T-cell (primary cell): ENCODE data around the gene S100A4. TPM values are rescaled to one million over a fixed set of nuclear protein-coding genes. Genes with fewer than 3 reads are reported as not detected.
A peak's percentile ranks its signal among the peaks of the same experiment; 100 is the strongest.

ENCODE experiments used
- ATAC-seq, 4 experiments: fragments of 200-7000 bp in 3 of 4; fragments of 150-1000 bp in 1 of 4; cut with Tn5 transposase; replicated peaks in 1 of 4; 1 replicate in 3 of 4; 2 replicates in 1 of 4; pipeline ENCODE4 v1.10.0; 2021; ENCODE audit warnings: moderate library complexity in 3 of 4, mild to moderate bottlenecking in 2 of 4, moderate number of reproducible peaks in 1 of 4
- CTCF ChIA-PET, 2 donors: fragments of 300-600 bp; sonication (Branson Sonifier 250); formaldehyde crosslinking; loops; one replicate each; lab custom pipeline; 2022; ENCODE audit warnings: antibody characterized with exemption in 2 of 2; lab: Charles Lee
- POLR2A ChIA-PET, 2 donors: fragments of 300-600 bp; sonication (Branson Sonifier 250); formaldehyde crosslinking; loops; one replicate each; lab custom pipeline; 2022; ENCODE audit warnings: antibody characterized with exemption in 2 of 2; lab: Charles Lee
- DNase-seq, 35 experiments: peaks; one replicate each; pipeline versions ENCODE4 v3.0.0 to v3.0.0-alpha.2; 2013 to 2023
- H3K27ac ChIP-seq: one replicate; pipeline ENCODE4 v1.5.1; 2013; ENCODE audit warnings: low read length
- H3K27me3 ChIP-seq, 2 experiments: replicated peaks in 1 of 2; 1 replicate in 1 of 2; 2 replicates in 1 of 2; pipeline versions ENCODE4 v1.6.1 to v1.7.0; 2013; ENCODE audit warnings: low read length in 1 of 2, mixed read lengths in 1 of 2; ENCODE audit not compliant: control insufficient read depth in 2 of 2, insufficient read depth in 2 of 2; ENCODE audit errors: extremely low read depth in 1 of 2
- H3K36me3 ChIP-seq, 2 donors: 1 replicate in 1 of 2; 2 replicates in 1 of 2; pipeline versions ENCODE4 v1.6.1 to v1.7.0; 2013; ENCODE audit warnings: low read length in 1 of 2; ENCODE audit not compliant: control insufficient read depth in 2 of 2, insufficient read depth in 1 of 2; ENCODE audit errors: extremely low read depth in 1 of 2
- H3K4me1 ChIP-seq, 2 experiments: 1 replicate in 1 of 2; 2 replicates in 1 of 2; pipeline versions ENCODE4 v1.6.1 to v1.7.0; 2013; ENCODE audit warnings: low read length in 2 of 2, mixed read lengths in 1 of 2; ENCODE audit not compliant: insufficient read depth in 2 of 2, control insufficient read depth in 1 of 2; ENCODE audit errors: extremely low read depth in 1 of 2
- H3K4me3 ChIP-seq, 2 donors: 1 replicate in 1 of 2; 2 replicates in 1 of 2; pipeline versions ENCODE4 v1.5.1 to v1.7.0; 2013; ENCODE audit warnings: mild to moderate bottlenecking in 2 of 2, low read length in 1 of 2, moderate library complexity in 1 of 2; ENCODE audit not compliant: control insufficient read depth in 1 of 2; ENCODE audit errors: extremely low read depth in 1 of 2
- H3K9me3 ChIP-seq: 2 replicates; pipeline ENCODE4 v1.7.0; 2013
- H3K27ac Mint-ChIP-seq, 2 donors: one replicate each; pipeline ENCODE4 v1.8.0; 2020 to 2021; ENCODE audit warnings: mild to moderate bottlenecking in 2 of 2, mixed read lengths in 2 of 2
- H3K27me3 Mint-ChIP-seq, 2 donors: one replicate each; pipeline ENCODE4 v1.8.0; 2021 to 2022; ENCODE audit warnings: mixed read lengths in 2 of 2
- H3K36me3 Mint-ChIP-seq: one replicate; pipeline ENCODE4 v1.8.0; 2021; ENCODE audit warnings: mixed read lengths
- H3K4me1 Mint-ChIP-seq, 3 donors: one replicate each; pipeline ENCODE4 v1.8.0; 2020 to 2022; ENCODE audit warnings: mixed read lengths in 3 of 3, mild to moderate bottlenecking in 1 of 3
- H3K4me3 Mint-ChIP-seq, 3 donors: one replicate each; pipeline ENCODE4 v1.8.0; 2020 to 2022; ENCODE audit warnings: mild to moderate bottlenecking in 3 of 3, mixed read lengths in 3 of 3, moderate library complexity in 3 of 3
- H3K9me3 Mint-ChIP-seq, 3 donors: one replicate each; pipeline ENCODE4 v1.8.0; 2020 to 2022; ENCODE audit warnings: mixed read lengths in 3 of 3
- WGBS: methylation state at CpG from one replicate; pipeline ENCODE4 v1.1.5; 2013; ENCODE audit warnings: missing lambda C conversion rate; ENCODE audit not compliant: insufficient coverage; 5-methylcytosine and 5-hydroxymethylcytosine counted together
- total RNA-seq, 35 experiments: library from RNA in 6 of 35; stranded (reverse) in 6 of 35; fragments of 120-200 nt in 1 of 35; gene quantifications; one replicate each; pipeline versions ENCODE4 v1.2.1 to v1.2.4 and lab custom pipeline; 2013 to 2026

S100A4 gene
- total RNA-seq, 5 donors from 2014 or later (not counting 1 experiment from before 2014, with no cell fraction given): 297 to 698 (median 384) TPM

DNA sequence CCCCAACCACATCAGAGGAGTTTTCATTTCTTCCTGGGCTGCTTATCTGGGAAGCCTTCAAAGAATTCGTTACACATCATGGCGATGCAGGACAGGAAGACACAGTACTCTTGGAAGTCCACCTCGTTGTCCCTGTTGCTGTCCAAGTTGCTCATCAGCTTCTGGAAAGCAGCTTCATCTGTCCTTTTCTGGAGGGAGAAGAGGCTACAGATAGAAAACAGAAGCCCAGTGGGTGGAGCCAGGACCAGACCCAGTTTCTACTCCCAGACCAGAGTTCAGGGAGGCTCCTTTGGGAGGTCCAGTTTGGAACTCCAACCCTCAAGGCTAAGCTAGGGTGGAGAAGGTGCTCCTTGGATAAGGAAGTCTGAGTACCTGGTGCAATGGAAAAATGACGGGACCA is 1.9 kb downstream of the S100A4 start:
- POLR2A ChIA-PET: interaction anchor here (1.1 to 2.8 kb wide), 2 partner anchors 8 to 12 kb away, joined by 4 to 14 read pairs; partner anchors contain the start of gene S100A6 (in 1 of the 2)
- Histone ChIP-seq H3K27ac (peak overlapping the region; percentile 86), H3K9me3 (no peaks in the 10 kb centered on the region), H3K36me3 (peaks cover 0 to 18% of the 10 kb centered on the region in 2 donors), H3K4me1 (peaks cover 62 to 82% of the 10 kb centered on the region in 2 experiments), H3K27me3 (no peaks in the 10 kb centered on the region), H3K4me3 (peak overlapping the region; percentile 49 to 76)
- peak overlapping the region; percentile 91 to 95 (median 93) for H3K4me3 Mint-ChIP-seq
- no peaks in the 10 kb centered on the region for H3K9me3 Mint-ChIP-seq
- peaks cover 21% of the 10 kb centered on the region for H3K36me3 Mint-ChIP-seq
- CTCF ChIA-PET: interaction anchor here (0.6 to 1.6 kb wide), 3 partner anchors 9 to 15 kb away, joined by 3 to 6 read pairs (median 5); no protein-coding TSS in a partner anchor
- DNase-seq (no peak), ATAC-seq (no peak)
- peaks cover 78 to 91% (median 82%) of the 10 kb centered on the region in 3 donors for H3K4me1 Mint-ChIP-seq
- peak overlapping the region; percentile 100 for H3K27ac Mint-ChIP-seq
- H3K27me3 Mint-ChIP-seq: no peaks in the 10 kb centered on the region
- 80% methylated on average over 2 of the region's 4 CpGs for WGBS

- Mint-ChIP-seq H3K9me3 (no peaks in the 10 kb centered on the region), H3K4me3 (peak overlapping the region; percentile 91 to 95 (median 93)), H3K27me3 (no peaks in the 10 kb centered on the region), H3K4me1 (peaks cover 76 to 90% (median 79%) of the 10 kb centered on the region in 3 donors), H3K27ac (peak overlapping the region; percentile 100), H3K36me3 (peaks cover 21% of the 10 kb centered on the region)
- peaks cover 62 to 82% of the 10 kb centered on the region in 2 experiments for H3K4me1 ChIP-seq
- peaks cover 0 to 18% of the 10 kb centered on the region in 2 donors for H3K36me3 ChIP-seq
- H3K9me3 ChIP-seq: no peaks in the 10 kb centered on the region
- ATAC-seq: no peak
- no peaks in the 10 kb centered on the region for H3K27me3 ChIP-seq
- H3K27ac ChIP-seq: peak overlapping the region; percentile 86
- no peak for DNase-seq
- ChIA-PET CTCF (interaction anchor here (0.6 to 1.4 kb wide), 2 partner anchors 10 to 15 kb away, joined by 3 to 5 read pairs; no protein-coding TSS in a partner anchor), POLR2A (no interaction called here)
- no peak overlapping the region for H3K4me3 ChIP-seq
- WGBS: 74% methylated on average over 7 of the region's 13 CpGs
Measured at GRCh38 chr1:153542956-153543711, 2.5 kb downstream of the S100A4 start.

- Histone ChIP-seq H3K4me3 (no peak overlapping the region), H3K36me3 (peaks cover 0 to 18% of the 10 kb centered on the region in 2 donors), H3K9me3 (no peaks in the 10 kb centered on the region), H3K27ac (peak overlapping the region; percentile 86), H3K27me3 (no peaks in the 10 kb centered on the region), H3K4me1 (peaks cover 62 to 81% of the 10 kb centered on the region in 2 experiments)
- Mint-ChIP-seq H3K4me1 (peaks cover 77 to 90% (median 86%) of the 10 kb centered on the region in 3 donors), H3K9me3 (no peaks in the 10 kb centered on the region), H3K27ac (peak overlapping the region; percentile 100), H3K27me3 (no peaks in the 10 kb centered on the region), H3K36me3 (peaks cover 21% of the 10 kb centered on the region), H3K4me3 (peak overlapping the region; percentile 51 to 93 (median 59))
- 62% methylated on average over 5 of the region's 13 CpGs for WGBS
- DNase-seq: no peak
- ChIA-PET CTCF (interaction anchor here in 1 of 2 donors (2.7 kb wide), 1 partner anchor 9 kb away, joined by 13 read pairs; no protein-coding TSS in a partner anchor), POLR2A (no interaction called here)
- ATAC-seq: no peak
Measured at GRCh38 chr1:153541641-153542590, 3.7 kb downstream of the S100A4 start.

GRCh38 chr1:153540394-153541361 is 4.9 kb downstream of the S100A4 start, which contains the start of gene S100A5:
TSS of gene S100A5 (minus strand) at chr1:153540934. CDS start at chr1:153540191, 743 bp downstream.
- no peaks in the 10 kb centered on the region for H3K27me3 ChIP-seq
- no peaks in the 10 kb centered on the region for H3K27me3 Mint-ChIP-seq
- peak within 1 kb of the TSS; percentile 86 for H3K27ac ChIP-seq
- 36% methylated on average over 10 of the region's 11 CpGs for WGBS
- peaks cover 0 to 18% of the 10 kb centered on the region in 2 donors for H3K36me3 ChIP-seq
- no peaks in the 10 kb centered on the region for H3K9me3 ChIP-seq
- H3K4me1 ChIP-seq: peaks cover 60 to 78% of the 10 kb centered on the region in 2 experiments
- peak within 1 kb of the TSS; percentile 8 to 17 for H3K4me3 ChIP-seq
- H3K27ac Mint-ChIP-seq: peak within 1 kb of the TSS; percentile 100
- ATAC-seq (peak in 3 of 4 experiments; percentile 41 to 51 (median 48)), DNase-seq (peak in 34 of 35 experiments; percentile 11 to 74 (median 36))
- peaks cover 21% of the 10 kb centered on the region for H3K36me3 Mint-ChIP-seq
- peaks cover 75 to 88% (median 85%) of the 10 kb centered on the region in 3 donors for H3K4me1 Mint-ChIP-seq
- ChIA-PET POLR2A (no interaction called here), CTCF (interaction anchor here (0.7 to 2.7 kb wide), 3 partner anchors 8 to 16 kb away, joined by 7 to 13 read pairs (median 7); no protein-coding TSS in a partner anchor)
- H3K4me3 Mint-ChIP-seq: peak within 1 kb of the TSS; percentile 51 to 78 (median 59)
- no peaks in the 10 kb centered on the region for H3K9me3 Mint-ChIP-seq

DNA sequence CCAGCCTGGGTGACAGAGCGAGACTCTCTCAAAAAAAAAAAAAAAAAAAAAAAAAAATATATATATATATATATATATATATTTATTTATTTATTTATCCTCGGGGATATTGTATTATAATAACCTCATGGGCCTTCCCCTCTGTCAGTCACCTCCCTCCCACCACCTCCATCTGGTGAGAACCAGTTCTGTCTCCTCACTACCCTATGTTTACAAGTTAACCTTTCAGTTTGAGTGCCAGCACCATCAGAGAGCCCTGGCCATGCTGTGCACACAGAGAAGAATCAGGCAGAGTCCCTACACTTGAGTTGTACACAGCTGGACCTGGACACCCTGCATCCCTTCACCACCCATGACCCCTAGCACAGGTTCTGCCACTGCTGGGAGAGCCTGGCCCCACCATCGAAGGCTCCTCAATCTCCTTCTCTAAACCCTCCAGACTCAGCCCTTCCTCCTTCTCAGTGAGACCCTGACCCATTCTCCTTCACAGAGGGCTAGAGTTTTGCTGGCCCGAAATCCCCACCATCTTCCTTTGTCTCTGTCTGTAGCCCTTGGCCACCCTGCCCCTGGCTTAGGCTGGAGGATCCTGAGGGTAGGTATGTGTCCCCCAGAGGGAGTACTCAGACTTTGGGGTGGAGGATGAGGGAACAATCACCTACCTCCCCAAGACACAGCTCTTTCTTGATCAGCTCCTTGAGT is 6.1 kb downstream of the S100A4 start:
- H3K27me3 Mint-ChIP-seq: no peaks in the 10 kb centered on the region
- Histone ChIP-seq H3K9me3 (no peaks in the 10 kb centered on the region), H3K4me3 (no peak overlapping the region), H3K36me3 (peaks cover 0 to 22% of the 10 kb centered on the region in 2 donors), H3K27ac (peak overlapping the region; percentile 86), H3K27me3 (no peaks in the 10 kb centered on the region), H3K4me1 (peaks cover 60 to 78% of the 10 kb centered on the region in 2 experiments)
- no peaks in the 10 kb centered on the region for H3K9me3 Mint-ChIP-seq
- WGBS: 83% methylated on average over 1 of the region's 4 CpGs
- peaks cover 24% of the 10 kb centered on the region for H3K36me3 Mint-ChIP-seq
- no peak for DNase-seq
- POLR2A ChIA-PET: no interaction called here
- CTCF ChIA-PET: interaction anchor here (0.6 to 2.7 kb wide), 3 partner anchors 7 to 71 kb away, joined by 3 to 13 read pairs (median 7); no protein-coding TSS in a partner anchor
- ATAC-seq: no peak
- H3K4me1 Mint-ChIP-seq: peaks cover 73 to 88% (median 83%) of the 10 kb centered on the region in 3 donors
- peak overlapping the region; percentile 100 for H3K27ac Mint-ChIP-seq
- H3K4me3 Mint-ChIP-seq: peak overlapping the region in 1 of 3 donors; percentile 78
